HEK293 (cell line): Measurements from ENCODE around the gene CDC42SE2.

Experiments
- CTCF ChIA-PET: fragments of 350-600 bp; formaldehyde crosslinking; extraction: SDS; loops from one replicate; lab custom pipeline; 2021; ENCODE audit warnings: antibody characterized with exemption; lab: Yijun Ruan, JAX
- POLR2A ChIA-PET: fragments of 300-600 bp; formaldehyde crosslinking; extraction: SDS; loops from one replicate; lab custom pipeline; 2020; ENCODE audit warnings: antibody characterized with exemption, inconsistent platforms; lab: Yijun Ruan, JAX
- H3K27ac ChIP-seq: fragments of 200-500 bp; sonication (Bioruptor generic); 2 replicates; pipeline ENCODE4 v1.5.1; 2014; ENCODE audit warnings: low read depth, low read length, control low read depth, inconsistent platforms; ENCODE audit errors: extremely low read depth
- H3K36me3 ChIP-seq, 2 experiments: fragments of 200-500 bp in 1 of 2; sonication (Bioruptor generic) in 1 of 2; 1 replicate in 1 of 2; 2 replicates in 1 of 2; pipeline ENCODE4 v1.5.1; 2014 to 2017; ENCODE audit warnings: inconsistent platforms in 2 of 2, low read length in 2 of 2; ENCODE audit not compliant: control insufficient read depth in 2 of 2, insufficient read depth in 1 of 2
- H3K4me1 ChIP-seq: fragments of 200-500 bp; sonication (Bioruptor generic); 2 replicates; pipeline ENCODE4 v1.5.1; 2014; ENCODE audit warnings: mild to moderate bottlenecking, low read length, inconsistent platforms; ENCODE audit not compliant: control insufficient read depth, insufficient read depth
- H3K4me3 ChIP-seq: 2 replicates; pipeline ENCODE4 v1.5.1; 2011; ENCODE audit warnings: low read depth, mild to moderate bottlenecking, control low read depth, low read length, moderate library complexity
- H3K9me3 ChIP-seq: fragments of 200-500 bp; sonication (Bioruptor generic); 2 replicates; pipeline ENCODE4 v1.5.1; 2014; ENCODE audit warnings: low read depth, low read length, inconsistent platforms; ENCODE audit not compliant: control insufficient read depth, insufficient read depth
- GLIS2 ChIP-seq: fragments of 450-650 bp; formaldehyde crosslinking; IDR thresholded peaks from 2 replicates; pipeline ENCODE4 v1.5.1; 2016; ENCODE audit warnings: missing biosample characterization, missing genetic modification characterization
- HOXA7 ChIP-seq: sonication (generic); formaldehyde crosslinking; IDR thresholded peaks from 2 replicates; pipeline ENCODE4 v1.8.1; 2022; ENCODE audit warnings: missing genetic modification reagents, borderline replicate concordance
- MEIS1 ChIP-seq: sonication (generic); formaldehyde crosslinking; IDR thresholded peaks from 2 replicates; pipeline ENCODE4 v1.8.1; 2022; ENCODE audit warnings: missing genetic modification reagents, mild to moderate bottlenecking, borderline replicate concordance
- SALL2 ChIP-seq: fragments of 450-650 bp; formaldehyde crosslinking; IDR thresholded peaks from 2 replicates; pipeline ENCODE4 v1.5.0; 2017; ENCODE audit warnings: missing biosample characterization, mild to moderate bottlenecking, missing genetic modification characterization, borderline replicate concordance
- SETDB1 ChIP-seq: IDR thresholded peaks from one replicate; pipeline ENCODE4 v1.6.1; 2017; ENCODE audit warnings: mild to moderate bottlenecking, low read length, moderate library complexity, mixed read lengths; ENCODE audit not compliant: insufficient read length
- ZFHX2 ChIP-seq: fragments of 450-650 bp; formaldehyde crosslinking; conservative IDR thresholded peaks from 2 replicates; pipeline ENCODE4 v1.5.1; 2016; ENCODE audit warnings: missing biosample characterization, missing genetic modification characterization
- ZFP37 ChIP-seq: fragments of 450-650 bp; formaldehyde crosslinking; IDR thresholded peaks from 2 replicates; pipeline ENCODE4 v1.5.1; 2016; ENCODE audit warnings: missing biosample characterization, missing genetic modification characterization
- ZNF10 ChIP-seq: fragments of 450-650 bp; formaldehyde crosslinking; IDR thresholded peaks from 2 replicates; pipeline ENCODE4 v1.5.1; 2017; ENCODE audit warnings: missing biosample characterization, missing genetic modification characterization
- ZNF157 ChIP-seq: fragments of 450-650 bp; formaldehyde crosslinking; IDR thresholded peaks from 2 replicates; pipeline ENCODE4 v1.5.1; 2016; ENCODE audit warnings: missing biosample characterization, missing genetic modification characterization
- ZNF19 ChIP-seq: fragments of 450-650 bp; formaldehyde crosslinking; IDR thresholded peaks from 2 replicates; pipeline ENCODE4; 2016; ENCODE audit warnings: missing biosample characterization, missing genetic modification characterization, low read depth
- ZNF2 ChIP-seq: fragments of 450-650 bp; formaldehyde crosslinking; IDR thresholded peaks from 2 replicates; pipeline ENCODE4 v1.5.1; 2016; ENCODE audit warnings: missing biosample characterization, missing genetic modification characterization
- ZNF654 ChIP-seq: fragments of 450-650 bp; formaldehyde crosslinking; IDR thresholded peaks from 2 replicates; pipeline ENCODE4 v1.5.1; 2016; ENCODE audit warnings: low read depth, missing biosample characterization, missing genetic modification characterization
- ZNF837 ChIP-seq: fragments of 450-650 bp; formaldehyde crosslinking; IDR thresholded peaks from 2 replicates; pipeline ENCODE4 v1.5.1; 2016; ENCODE audit warnings: missing biosample characterization, missing genetic modification characterization
- TF ChIP-seq, protein P1 (sequence below): fragments of 450-650 bp; formaldehyde crosslinking; IDR thresholded peaks from 2 replicates; pipeline ENCODE4 v1.5.1; 2016; ENCODE audit warnings: missing biosample characterization, missing genetic modification characterization, borderline replicate concordance
- TF ChIP-seq, protein P2 (sequence below): fragments of 450-650 bp; formaldehyde crosslinking; IDR thresholded peaks from 2 replicates; pipeline ENCODE4 v1.5.1; 2016; ENCODE audit warnings: missing biosample characterization, missing genetic modification characterization
- TF ChIP-seq, protein P3 (sequence below): fragments of 450-650 bp; formaldehyde crosslinking; IDR thresholded peaks from 2 replicates; pipeline ENCODE4 v1.5.1; 2016; ENCODE audit warnings: missing biosample characterization, missing genetic modification characterization
- TF ChIP-seq, protein P4 (sequence below): fragments of 450-650 bp; formaldehyde crosslinking; IDR thresholded peaks from 2 replicates; pipeline ENCODE4 v1.5.1; 2016; ENCODE audit warnings: missing biosample characterization, missing genetic modification characterization
- TF ChIP-seq, protein P5 (sequence below): fragments of 450-650 bp; formaldehyde crosslinking; IDR thresholded peaks from 2 replicates; pipeline ENCODE4 v1.5.1; 2017; ENCODE audit warnings: missing biosample characterization, missing genetic modification characterization
- TF ChIP-seq, protein P6 (sequence below): fragments of 450-650 bp; formaldehyde crosslinking; IDR thresholded peaks from 2 replicates; pipeline ENCODE4 v1.5.1; 2016; ENCODE audit warnings: missing biosample characterization, missing genetic modification characterization

The CDC42SE2 gene

DNA sequence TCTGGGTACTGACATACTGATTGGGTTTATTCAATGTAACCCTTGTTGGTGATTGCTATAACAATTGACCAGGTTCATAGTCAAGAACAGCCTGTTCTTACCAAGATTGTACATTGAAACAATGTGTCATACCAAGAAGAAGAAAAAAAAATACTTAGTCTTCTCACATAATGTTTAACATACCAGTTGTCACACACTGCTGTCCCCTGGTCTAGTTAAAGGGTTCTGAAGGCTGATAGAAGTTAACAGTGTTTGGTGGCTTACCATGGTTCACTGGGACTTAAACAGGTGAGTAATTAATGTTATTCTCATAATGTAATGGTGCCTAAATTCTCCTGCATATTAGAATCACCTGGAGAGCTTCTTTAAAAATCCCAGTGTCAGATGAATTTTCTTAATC lies 18.5 kb upstream of the CDC42SE2 start:
- Histone ChIP-seq H3K27ac (no peak overlapping the region), H3K9me3 (no peaks in the 10 kb centered on the region), H3K36me3 (no peaks in the 10 kb centered on the region), H3K4me3 (no peak overlapping the region), H3K4me1 (no peaks in the 10 kb centered on the region)
- CTCF ChIA-PET, result interaction anchor here (0.6 kb wide), 1 partner anchor 20 kb away, joined by 3 read pairs; no protein-coding TSS in a partner anchor
- TF ChIP-seq, protein P1, sequence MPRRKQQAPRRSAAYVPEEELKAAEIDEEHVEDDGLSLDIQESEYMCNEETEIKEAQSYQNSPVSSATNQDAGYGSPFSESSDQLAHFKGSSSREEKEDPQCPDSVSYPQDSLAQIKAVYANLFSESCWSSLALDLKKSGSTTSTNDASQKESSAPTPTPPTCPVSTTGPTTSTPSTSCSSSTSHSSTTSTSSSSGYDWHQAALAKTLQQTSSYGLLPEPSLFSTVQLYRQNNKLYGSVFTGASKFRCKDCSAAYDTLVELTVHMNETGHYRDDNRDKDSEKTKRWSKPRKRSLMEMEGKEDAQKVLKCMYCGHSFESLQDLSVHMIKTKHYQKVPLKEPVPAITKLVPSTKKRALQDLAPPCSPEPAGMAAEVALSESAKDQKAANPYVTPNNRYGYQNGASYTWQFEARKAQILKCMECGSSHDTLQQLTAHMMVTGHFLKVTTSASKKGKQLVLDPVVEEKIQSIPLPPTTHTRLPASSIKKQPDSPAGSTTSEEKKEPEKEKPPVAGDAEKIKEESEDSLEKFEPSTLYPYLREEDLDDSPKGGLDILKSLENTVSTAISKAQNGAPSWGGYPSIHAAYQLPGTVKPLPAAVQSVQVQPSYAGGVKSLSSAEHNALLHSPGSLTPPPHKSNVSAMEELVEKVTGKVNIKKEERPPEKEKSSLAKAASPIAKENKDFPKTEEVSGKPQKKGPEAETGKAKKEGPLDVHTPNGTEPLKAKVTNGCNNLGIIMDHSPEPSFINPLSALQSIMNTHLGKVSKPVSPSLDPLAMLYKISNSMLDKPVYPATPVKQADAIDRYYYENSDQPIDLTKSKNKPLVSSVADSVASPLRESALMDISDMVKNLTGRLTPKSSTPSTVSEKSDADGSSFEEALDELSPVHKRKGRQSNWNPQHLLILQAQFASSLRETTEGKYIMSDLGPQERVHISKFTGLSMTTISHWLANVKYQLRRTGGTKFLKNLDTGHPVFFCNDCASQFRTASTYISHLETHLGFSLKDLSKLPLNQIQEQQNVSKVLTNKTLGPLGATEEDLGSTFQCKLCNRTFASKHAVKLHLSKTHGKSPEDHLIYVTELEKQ, result no peak
- TF ChIP-seq ZNF2 (tag by site-specific recombination) (no peak), ZFHX2 (no peak), ZNF19 (tag by site-specific recombination) (no peak), ZNF654 (no peak), MEIS1 (CRISPR knock-in tag) (no peak), ZFP37 (no peak), ZNF837 (tag by site-specific recombination) (no peak), ZNF10 (tag by site-specific recombination) (no peak), SETDB1 (no peak), ZNF157 (tag by site-specific recombination) (no peak), SALL2 (tag by site-specific recombination) (no peak), GLIS2 (tag by site-specific recombination) (no peak), HOXA7 (no peak)
- TF ChIP-seq, protein P2, sequence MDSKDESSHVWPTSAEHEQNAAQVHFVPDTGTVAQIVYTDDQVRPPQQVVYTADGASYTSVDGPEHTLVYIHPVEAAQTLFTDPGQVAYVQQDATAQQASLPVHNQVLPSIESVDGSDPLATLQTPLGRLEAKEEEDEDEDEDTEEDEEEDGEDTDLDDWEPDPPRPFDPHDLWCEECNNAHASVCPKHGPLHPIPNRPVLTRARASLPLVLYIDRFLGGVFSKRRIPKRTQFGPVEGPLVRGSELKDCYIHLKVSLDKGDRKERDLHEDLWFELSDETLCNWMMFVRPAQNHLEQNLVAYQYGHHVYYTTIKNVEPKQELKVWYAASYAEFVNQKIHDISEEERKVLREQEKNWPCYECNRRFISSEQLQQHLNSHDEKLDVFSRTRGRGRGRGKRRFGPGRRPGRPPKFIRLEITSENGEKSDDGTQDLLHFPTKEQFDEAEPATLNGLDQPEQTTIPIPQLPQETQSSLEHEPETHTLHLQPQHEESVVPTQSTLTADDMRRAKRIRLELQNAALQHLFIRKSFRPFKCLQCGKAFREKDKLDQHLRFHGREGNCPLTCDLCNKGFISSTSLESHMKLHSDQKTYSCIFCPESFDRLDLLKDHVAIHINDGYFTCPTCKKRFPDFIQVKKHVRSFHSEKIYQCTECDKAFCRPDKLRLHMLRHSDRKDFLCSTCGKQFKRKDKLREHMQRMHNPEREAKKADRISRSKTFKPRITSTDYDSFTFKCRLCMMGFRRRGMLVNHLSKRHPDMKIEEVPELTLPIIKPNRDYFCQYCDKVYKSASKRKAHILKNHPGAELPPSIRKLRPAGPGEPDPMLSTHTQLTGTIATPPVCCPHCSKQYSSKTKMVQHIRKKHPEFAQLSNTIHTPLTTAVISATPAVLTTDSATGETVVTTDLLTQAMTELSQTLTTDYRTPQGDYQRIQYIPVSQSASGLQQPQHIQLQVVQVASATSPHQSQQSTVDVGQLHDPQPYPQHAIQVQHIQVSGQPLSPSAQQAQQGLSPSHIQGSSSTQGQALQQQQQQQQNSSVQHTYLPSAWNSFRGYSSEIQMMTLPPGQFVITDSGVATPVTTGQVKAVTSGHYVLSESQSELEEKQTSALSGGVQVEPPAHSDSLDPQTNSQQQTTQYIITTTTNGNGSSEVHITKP, result no peak
- TF ChIP-seq, protein P3, sequence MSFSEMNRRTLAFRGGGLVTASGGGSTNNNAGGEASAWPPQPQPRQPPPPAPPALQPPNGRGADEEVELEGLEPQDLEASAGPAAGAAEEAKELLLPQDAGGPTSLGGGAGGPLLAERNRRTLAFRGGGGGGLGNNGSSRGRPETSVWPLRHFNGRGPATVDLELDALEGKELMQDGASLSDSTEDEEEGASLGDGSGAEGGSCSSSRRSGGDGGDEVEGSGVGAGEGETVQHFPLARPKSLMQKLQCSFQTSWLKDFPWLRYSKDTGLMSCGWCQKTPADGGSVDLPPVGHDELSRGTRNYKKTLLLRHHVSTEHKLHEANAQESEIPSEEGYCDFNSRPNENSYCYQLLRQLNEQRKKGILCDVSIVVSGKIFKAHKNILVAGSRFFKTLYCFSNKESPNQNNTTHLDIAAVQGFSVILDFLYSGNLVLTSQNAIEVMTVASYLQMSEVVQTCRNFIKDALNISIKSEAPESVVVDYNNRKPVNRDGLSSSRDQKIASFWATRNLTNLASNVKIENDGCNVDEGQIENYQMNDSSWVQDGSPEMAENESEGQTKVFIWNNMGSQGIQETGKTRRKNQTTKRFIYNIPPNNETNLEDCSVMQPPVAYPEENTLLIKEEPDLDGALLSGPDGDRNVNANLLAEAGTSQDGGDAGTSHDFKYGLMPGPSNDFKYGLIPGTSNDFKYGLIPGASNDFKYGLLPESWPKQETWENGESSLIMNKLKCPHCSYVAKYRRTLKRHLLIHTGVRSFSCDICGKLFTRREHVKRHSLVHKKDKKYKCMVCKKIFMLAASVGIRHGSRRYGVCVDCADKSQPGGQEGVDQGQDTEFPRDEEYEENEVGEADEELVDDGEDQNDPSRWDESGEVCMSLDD (tag by site-specific recombination), result no peak
- TF ChIP-seq, protein P4, sequence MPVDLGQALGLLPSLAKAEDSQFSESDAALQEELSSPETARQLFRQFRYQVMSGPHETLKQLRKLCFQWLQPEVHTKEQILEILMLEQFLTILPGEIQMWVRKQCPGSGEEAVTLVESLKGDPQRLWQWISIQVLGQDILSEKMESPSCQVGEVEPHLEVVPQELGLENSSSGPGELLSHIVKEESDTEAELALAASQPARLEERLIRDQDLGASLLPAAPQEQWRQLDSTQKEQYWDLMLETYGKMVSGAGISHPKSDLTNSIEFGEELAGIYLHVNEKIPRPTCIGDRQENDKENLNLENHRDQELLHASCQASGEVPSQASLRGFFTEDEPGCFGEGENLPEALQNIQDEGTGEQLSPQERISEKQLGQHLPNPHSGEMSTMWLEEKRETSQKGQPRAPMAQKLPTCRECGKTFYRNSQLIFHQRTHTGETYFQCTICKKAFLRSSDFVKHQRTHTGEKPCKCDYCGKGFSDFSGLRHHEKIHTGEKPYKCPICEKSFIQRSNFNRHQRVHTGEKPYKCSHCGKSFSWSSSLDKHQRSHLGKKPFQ (tag by site-specific recombination), result no peak
- TF ChIP-seq, protein P5, sequence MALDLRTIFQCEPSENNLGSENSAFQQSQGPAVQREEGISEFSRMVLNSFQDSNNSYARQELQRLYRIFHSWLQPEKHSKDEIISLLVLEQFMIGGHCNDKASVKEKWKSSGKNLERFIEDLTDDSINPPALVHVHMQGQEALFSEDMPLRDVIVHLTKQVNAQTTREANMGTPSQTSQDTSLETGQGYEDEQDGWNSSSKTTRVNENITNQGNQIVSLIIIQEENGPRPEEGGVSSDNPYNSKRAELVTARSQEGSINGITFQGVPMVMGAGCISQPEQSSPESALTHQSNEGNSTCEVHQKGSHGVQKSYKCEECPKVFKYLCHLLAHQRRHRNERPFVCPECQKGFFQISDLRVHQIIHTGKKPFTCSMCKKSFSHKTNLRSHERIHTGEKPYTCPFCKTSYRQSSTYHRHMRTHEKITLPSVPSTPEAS (tag by site-specific recombination), result no peak
- TF ChIP-seq, protein P6, sequence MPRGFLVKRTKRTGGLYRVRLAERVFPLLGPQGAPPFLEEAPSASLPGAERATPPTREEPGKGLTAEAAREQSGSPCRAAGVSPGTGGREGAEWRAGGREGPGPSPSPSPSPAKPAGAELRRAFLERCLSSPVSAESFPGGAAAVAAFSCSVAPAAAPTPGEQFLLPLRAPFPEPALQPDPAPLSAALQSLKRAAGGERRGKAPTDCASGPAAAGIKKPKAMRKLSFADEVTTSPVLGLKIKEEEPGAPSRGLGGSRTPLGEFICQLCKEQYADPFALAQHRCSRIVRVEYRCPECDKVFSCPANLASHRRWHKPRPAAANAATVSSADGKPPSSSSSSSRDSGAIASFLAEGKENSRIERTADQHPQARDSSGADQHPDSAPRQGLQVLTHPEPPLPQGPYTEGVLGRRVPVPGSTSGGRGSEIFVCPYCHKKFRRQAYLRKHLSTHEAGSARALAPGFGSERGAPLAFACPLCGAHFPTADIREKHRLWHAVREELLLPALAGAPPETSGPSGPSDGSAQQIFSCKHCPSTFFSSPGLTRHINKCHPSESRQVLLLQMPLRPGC (tag by site-specific recombination), result no peak
- POLR2A ChIA-PET, result no interaction called here
